ENCODE data around the gene METTL21A. TPM values are rescaled to one million over a fixed set of nuclear protein-coding genes. Genes with fewer than 3 reads are reported as not detected.

The METTL21A gene
- total RNA-seq, 1 donor from 2014 or later, result 11.8 TPM

DNA sequence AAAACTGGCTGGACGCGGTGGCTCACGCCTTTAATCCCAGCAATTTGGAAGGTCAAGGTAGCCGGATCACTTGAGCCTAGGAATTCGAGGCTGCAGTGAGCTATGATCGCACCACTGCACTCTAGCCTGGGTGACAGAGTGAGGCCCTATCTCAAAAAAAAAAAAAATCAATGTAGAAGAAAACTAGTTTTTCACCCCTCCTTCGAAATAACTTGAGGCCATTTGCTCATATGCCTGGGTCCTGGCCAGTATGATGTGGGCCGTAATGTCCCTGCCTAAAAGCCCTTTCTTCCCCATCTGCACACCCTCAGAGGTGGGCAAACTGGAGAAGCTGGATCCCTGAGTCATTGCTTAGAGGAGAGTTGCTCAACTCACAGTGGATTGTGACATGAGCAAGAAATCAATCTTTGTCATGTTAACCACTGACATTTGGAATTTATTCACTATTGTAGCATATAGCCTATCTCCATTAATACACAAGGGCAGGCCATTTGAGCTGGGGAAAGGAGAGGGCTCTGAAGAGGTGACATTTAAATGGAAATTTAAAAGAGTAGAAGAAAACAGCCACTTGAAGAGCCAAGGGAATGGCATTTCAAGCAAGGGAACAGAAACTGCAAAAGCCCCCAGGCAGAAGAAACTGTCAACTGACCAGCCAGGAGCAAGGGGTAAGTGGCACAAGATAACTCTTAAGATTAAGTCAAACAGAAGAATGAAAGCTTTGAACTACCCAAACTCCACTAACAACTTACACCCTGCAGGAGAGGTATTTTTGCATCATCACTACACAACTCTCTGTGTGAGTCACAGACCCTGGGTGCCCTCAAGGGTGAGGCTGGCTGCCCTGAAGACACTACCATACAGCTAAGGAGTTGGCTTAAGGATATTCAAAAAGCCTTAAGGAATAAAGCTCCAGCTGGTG lies 7.6 kb upstream of the METTL21A start:
- Mint-ChIP-seq H3K36me3 (ENCODE audit: low read depth) (no peaks in the 10 kb centered on the region), H3K4me3 (ENCODE audit: unreplicated experiment) (no peak overlapping the region), H3K27me3 (ENCODE audit: low read depth) (no peaks in the 10 kb centered on the region), H3K27ac (ENCODE audit: unreplicated experiment) (no peak overlapping the region), H3K9me3 (ENCODE audit: low read depth) (no peaks in the 10 kb centered on the region), H3K4me1 (ENCODE audit: low read depth) (peaks cover 16% of the 10 kb centered on the region)
- TF ChIP-seq, protein P1, sequence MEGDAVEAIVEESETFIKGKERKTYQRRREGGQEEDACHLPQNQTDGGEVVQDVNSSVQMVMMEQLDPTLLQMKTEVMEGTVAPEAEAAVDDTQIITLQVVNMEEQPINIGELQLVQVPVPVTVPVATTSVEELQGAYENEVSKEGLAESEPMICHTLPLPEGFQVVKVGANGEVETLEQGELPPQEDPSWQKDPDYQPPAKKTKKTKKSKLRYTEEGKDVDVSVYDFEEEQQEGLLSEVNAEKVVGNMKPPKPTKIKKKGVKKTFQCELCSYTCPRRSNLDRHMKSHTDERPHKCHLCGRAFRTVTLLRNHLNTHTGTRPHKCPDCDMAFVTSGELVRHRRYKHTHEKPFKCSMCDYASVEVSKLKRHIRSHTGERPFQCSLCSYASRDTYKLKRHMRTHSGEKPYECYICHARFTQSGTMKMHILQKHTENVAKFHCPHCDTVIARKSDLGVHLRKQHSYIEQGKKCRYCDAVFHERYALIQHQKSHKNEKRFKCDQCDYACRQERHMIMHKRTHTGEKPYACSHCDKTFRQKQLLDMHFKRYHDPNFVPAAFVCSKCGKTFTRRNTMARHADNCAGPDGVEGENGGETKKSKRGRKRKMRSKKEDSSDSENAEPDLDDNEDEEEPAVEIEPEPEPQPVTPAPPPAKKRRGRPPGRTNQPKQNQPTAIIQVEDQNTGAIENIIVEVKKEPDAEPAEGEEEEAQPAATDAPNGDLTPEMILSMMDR (IDR thresholded peaks at IDR 0.05), result no peak
- no peak for DNase-seq (ENCODE audit: low spot score)

DNA sequence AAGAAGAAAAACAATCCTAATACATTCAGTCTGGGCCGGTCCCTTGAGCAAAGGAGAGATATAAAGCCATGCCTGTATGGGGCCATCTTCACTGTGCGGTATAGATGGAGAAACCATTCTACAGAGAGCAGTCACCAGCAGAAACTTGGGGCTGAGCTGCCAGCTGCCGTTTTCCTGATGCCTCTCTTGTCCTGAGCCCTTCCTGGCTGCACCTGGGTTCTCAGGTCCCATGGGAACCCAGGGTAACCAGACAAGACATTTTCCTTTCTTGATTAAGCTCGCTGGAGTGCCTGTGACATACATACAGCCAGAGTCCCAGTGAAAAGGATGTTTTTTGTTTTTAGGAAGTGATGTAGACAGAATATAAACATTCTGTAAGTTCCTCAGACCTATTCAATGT lies 5.3 kb upstream of the METTL21A start:
- Mint-ChIP-seq H3K4me3 (ENCODE audit: unreplicated experiment) (no peak overlapping the region), H3K4me1 (ENCODE audit: low read depth) (peaks cover 13% of the 10 kb centered on the region), H3K36me3 (ENCODE audit: low read depth) (no peaks in the 10 kb centered on the region), H3K9me3 (ENCODE audit: low read depth) (no peaks in the 10 kb centered on the region), H3K27me3 (ENCODE audit: low read depth) (no peaks in the 10 kb centered on the region), H3K27ac (ENCODE audit: unreplicated experiment) (no peak overlapping the region)
- TF ChIP-seq, protein P1 (IDR thresholded peaks at IDR 0.05), result no peak
- no peak for DNase-seq (ENCODE audit: low spot score)

DNA sequence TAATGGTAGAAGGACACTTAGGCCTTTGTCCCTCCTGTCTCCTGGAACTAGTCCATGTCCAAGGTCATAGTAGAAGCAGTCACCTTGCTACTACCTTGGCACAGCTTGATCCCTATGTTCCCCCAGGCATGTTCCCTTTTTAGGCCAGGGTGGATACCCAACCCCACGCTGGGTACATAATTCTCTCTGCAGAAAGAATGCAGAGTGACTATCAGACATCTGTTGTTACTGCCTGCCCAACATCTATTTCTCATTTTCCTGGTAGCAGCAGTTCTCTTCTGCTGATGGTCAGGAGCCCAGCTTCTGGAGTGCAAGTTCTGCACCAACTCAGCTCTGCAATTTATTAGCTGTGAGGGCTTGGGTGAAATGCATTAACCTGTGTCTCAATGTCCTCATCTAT lies 4.4 kb upstream of the METTL21A start:
- no peaks in the 10 kb centered on the region for H3K9me3 Mint-ChIP-seq (ENCODE audit: low read depth)
- no peak for DNase-seq (ENCODE audit: low spot score)
- no peaks in the 10 kb centered on the region for H3K36me3 Mint-ChIP-seq (ENCODE audit: low read depth)
- TF ChIP-seq, protein P1 (IDR thresholded peaks at IDR 0.05), result no peak
- H3K27ac Mint-ChIP-seq (ENCODE audit: unreplicated experiment), result no peak overlapping the region
- no peak overlapping the region for H3K4me3 Mint-ChIP-seq (ENCODE audit: unreplicated experiment)
- H3K27me3 Mint-ChIP-seq (ENCODE audit: low read depth), result no peaks in the 10 kb centered on the region
- H3K4me1 Mint-ChIP-seq (ENCODE audit: low read depth), result peaks cover 13% of the 10 kb centered on the region

DNA sequence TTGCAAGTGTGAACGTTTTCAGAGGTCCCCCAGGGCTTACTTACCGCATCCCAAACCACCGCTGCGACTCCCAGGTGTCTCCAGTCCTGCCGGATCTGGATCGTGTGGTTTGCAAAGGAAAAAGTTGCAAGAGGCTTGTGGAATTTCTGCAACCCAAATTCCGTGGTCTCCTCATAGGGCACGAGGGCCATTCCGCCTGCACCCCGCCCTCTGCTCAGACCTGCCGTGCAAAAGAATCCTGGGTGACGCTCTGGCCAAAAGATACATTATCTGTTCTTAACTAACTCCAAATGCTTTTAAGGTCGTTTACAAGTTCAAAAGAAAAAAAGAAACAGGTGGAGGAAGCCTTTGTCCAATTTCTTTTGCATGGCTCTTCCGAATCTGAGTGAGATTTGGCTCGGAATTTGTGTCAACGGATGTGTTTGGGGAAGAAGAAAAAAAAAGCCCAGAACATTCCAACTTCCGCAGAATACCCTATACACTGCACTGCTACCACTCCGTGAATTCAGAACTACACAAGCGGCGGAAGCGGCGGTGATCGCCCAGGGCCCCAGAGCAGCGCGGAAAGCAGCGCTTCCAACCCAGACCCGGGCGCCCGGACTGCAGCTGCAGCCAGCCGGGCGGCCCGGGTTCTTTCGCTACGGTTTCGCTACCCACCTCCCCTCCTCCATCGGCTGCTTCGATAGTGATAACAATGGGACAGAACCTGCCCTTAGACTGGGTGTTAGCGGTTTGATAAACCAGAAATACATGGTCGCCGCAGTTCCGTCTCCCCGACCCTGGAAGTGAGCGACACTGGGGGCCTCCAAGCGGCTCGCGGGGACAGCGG lies 795 bp downstream of the METTL21A start:
- no peaks in the 10 kb centered on the region for H3K36me3 Mint-ChIP-seq (ENCODE audit: low read depth)
- peaks cover 23% of the 10 kb centered on the region for H3K4me1 Mint-ChIP-seq (ENCODE audit: low read depth)
- peak overlapping the region; percentile 95 for H3K27ac Mint-ChIP-seq (ENCODE audit: unreplicated experiment)
- no peaks in the 10 kb centered on the region for H3K27me3 Mint-ChIP-seq (ENCODE audit: low read depth)
- peak overlapping the region; percentile 84 for H3K4me3 Mint-ChIP-seq (ENCODE audit: unreplicated experiment)
- DNase-seq (ENCODE audit: low spot score), result no peak
- no peaks in the 10 kb centered on the region for H3K9me3 Mint-ChIP-seq (ENCODE audit: low read depth)
- TF ChIP-seq, protein P1 (IDR thresholded peaks at IDR 0.05), result no peak

DNA sequence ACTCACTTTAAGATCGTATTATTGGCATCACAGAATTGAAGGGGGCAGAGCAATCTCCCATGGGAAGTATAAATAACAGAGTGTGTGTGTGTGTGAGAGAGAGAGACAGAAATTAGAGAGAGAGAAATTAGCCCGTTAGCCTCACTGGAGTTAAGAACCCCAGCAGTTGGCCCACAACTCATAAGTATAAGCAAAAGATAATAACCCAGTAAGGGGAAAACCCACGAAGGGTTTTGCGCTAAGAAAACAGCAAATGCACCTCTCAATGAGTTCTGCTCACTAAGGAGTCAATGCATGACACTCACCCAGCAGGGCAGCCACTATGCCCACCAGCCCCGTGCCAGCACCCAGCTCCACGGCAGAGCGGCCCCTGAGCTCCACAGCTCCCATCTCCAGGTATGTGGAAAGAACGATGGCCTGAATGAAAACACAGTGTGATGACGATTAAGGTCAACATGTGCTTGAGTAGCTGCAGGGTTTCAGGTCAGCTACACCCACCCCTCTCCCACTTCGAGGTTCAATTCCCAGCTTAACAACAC lies 3.6 kb downstream of the METTL21A start:
- no peak overlapping the region for H3K4me3 Mint-ChIP-seq (ENCODE audit: unreplicated experiment)

More for the DNA sequence above, 3.6 kb downstream of the METTL21A start:
- TF ChIP-seq, protein P1 (IDR thresholded peaks at IDR 0.05), result no peak
- peaks cover 30% of the 10 kb centered on the region for H3K4me1 Mint-ChIP-seq (ENCODE audit: low read depth)
- no peak for DNase-seq (ENCODE audit: low spot score)
- H3K36me3 Mint-ChIP-seq (ENCODE audit: low read depth), result peaks cover 1% of the 10 kb centered on the region
- no peak overlapping the region for H3K27ac Mint-ChIP-seq (ENCODE audit: unreplicated experiment)
- H3K27me3 Mint-ChIP-seq (ENCODE audit: low read depth), result no peaks in the 10 kb centered on the region
- no peaks in the 10 kb centered on the region for H3K9me3 Mint-ChIP-seq (ENCODE audit: low read depth)

All from chondrocyte (in vitro differentiated cells).